ENCODE measurements around the gene CACNA1H.

The CACNA1H gene

GRCh38 chr16:1146409-1146808 is 6.5 kb upstream of the CACNA1H start:
- TF ChIP-seq CTCF (conservative IDR thresholded peaks at IDR 0.05; ENCODE audit: low read depth, low read length) = no peak
- Histone ChIP-seq H3K27me3 (ENCODE audit: insufficient read depth, low read depth) (peaks cover 93% of the 10 kb centered on the region), H3K4me2 (no peak overlapping the region), H2AFZ (ENCODE audit: low read depth) (no peak overlapping the region), H3K4me3 (IDR thresholded peaks at IDR 0.05; ENCODE audit: insufficient read depth, low read depth, low read length) (no peak overlapping the region), H3K79me2 (ENCODE audit: insufficient read depth, low read depth) (no peaks in the 10 kb centered on the region), H3K27ac (no peak overlapping the region), H3K4me1 (ENCODE audit: low read depth, poor library complexity, severe bottlenecking) (no peaks in the 10 kb centered on the region), H4K20me1 (ENCODE audit: insufficient read depth) (no peaks in the 10 kb centered on the region), H3K36me3 (ENCODE audit: insufficient read depth) (no peaks in the 10 kb centered on the region), H3K9ac (no peak overlapping the region)

DNA sequence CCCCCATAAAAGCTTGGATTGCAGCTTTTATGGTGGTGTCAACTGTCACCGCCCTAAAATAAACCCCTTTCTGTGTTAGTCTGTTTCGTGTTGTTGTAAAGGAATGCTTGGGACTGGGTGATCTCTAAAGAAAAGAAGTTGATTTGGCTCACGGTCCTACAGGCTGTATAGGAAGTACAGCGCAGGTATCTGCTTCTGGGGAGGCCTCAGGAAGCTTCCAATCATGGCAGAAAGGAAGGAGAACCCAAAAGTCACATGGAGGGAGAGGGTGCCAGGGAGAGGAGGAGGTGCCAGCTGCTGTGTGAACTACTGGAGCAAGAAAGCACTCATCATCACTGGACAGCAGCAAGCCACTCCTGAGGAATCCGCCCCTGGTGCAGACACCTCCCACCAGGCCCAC is 5.9 kb upstream of the CACNA1H start:
- Histone ChIP-seq H3K4me3 (IDR thresholded peaks at IDR 0.05; ENCODE audit: insufficient read depth, low read depth, low read length) (no peak overlapping the region), H3K36me3 (ENCODE audit: insufficient read depth) (no peaks in the 10 kb centered on the region), H3K27me3 (ENCODE audit: insufficient read depth, low read depth) (peaks cover 94% of the 10 kb centered on the region), H2AFZ (ENCODE audit: low read depth) (no peak overlapping the region), H3K27ac (no peak overlapping the region), H3K79me2 (ENCODE audit: insufficient read depth, low read depth) (no peaks in the 10 kb centered on the region), H3K4me1 (ENCODE audit: low read depth, poor library complexity, severe bottlenecking) (no peaks in the 10 kb centered on the region), H4K20me1 (ENCODE audit: insufficient read depth) (no peaks in the 10 kb centered on the region), H3K9ac (no peak overlapping the region), H3K4me2 (no peak overlapping the region)
- TF ChIP-seq CTCF (conservative IDR thresholded peaks at IDR 0.05; ENCODE audit: low read depth, low read length) = no peak

- H3K36me3 ChIP-seq (ENCODE audit: insufficient read depth) = no peaks in the 10 kb centered on the region
- no peak overlapping the region for H3K4me2 ChIP-seq
- no peak overlapping the region for H3K4me3 ChIP-seq (IDR thresholded peaks at IDR 0.05; ENCODE audit: insufficient read depth, low read depth, low read length)
- no peaks in the 10 kb centered on the region for H3K79me2 ChIP-seq (ENCODE audit: insufficient read depth, low read depth)
- H3K9ac ChIP-seq = no peak overlapping the region
- no peak overlapping the region for H3K27ac ChIP-seq
- H3K4me1 ChIP-seq (ENCODE audit: low read depth, poor library complexity, severe bottlenecking) = no peaks in the 10 kb centered on the region
- H3K27me3 ChIP-seq (ENCODE audit: insufficient read depth, low read depth) = peaks cover 76% of the 10 kb centered on the region
- TF ChIP-seq CTCF (conservative IDR thresholded peaks at IDR 0.05; ENCODE audit: low read depth, low read length) = no peak
- H4K20me1 ChIP-seq (ENCODE audit: insufficient read depth) = no peaks in the 10 kb centered on the region
- no peak overlapping the region for H2AFZ ChIP-seq (ENCODE audit: low read depth)
These were observed 3.7 kb upstream of the CACNA1H start for GRCh38 chr16:1149101-1149636.

DNA sequence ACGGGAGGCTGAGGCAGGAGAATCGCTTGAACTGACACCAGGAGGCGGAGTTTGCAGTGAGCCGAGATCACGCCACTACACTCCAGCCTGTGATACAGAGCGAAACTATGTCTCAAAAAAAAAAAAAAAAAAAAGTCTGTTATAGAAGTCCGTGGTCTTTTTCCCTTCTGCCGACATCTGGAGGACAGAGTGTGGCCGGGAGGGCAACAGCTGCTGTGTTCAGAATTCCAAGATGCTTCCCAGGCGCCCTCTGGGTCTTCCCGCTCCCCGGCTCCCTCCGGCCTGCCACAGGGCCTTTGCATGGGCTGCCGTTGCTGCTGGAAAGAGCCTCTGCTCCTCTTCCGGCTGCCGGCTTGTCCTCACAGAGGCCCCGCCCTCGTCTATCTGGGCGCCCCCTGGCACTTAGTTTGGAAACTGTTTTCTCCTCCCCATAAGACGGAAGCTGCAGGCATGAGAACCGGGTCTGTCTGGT is 2.4 kb upstream of the CACNA1H start:
- H3K4me2 ChIP-seq = no peak overlapping the region
- H3K9ac ChIP-seq = no peak overlapping the region
- H3K27ac ChIP-seq = no peak overlapping the region
- peaks cover 75% of the 10 kb centered on the region for H3K27me3 ChIP-seq (ENCODE audit: insufficient read depth, low read depth)
- no peaks in the 10 kb centered on the region for H4K20me1 ChIP-seq (ENCODE audit: insufficient read depth)
- H3K4me3 ChIP-seq (IDR thresholded peaks at IDR 0.05; ENCODE audit: insufficient read depth, low read depth, low read length) = no peak overlapping the region
- no peak for TF ChIP-seq CTCF (conservative IDR thresholded peaks at IDR 0.05; ENCODE audit: low read depth, low read length)
- H3K36me3 ChIP-seq (ENCODE audit: insufficient read depth) = no peaks in the 10 kb centered on the region
- H3K79me2 ChIP-seq (ENCODE audit: insufficient read depth, low read depth) = no peaks in the 10 kb centered on the region
- H2AFZ ChIP-seq (ENCODE audit: low read depth) = no peak overlapping the region
- H3K4me1 ChIP-seq (ENCODE audit: low read depth, poor library complexity, severe bottlenecking) = no peaks in the 10 kb centered on the region
